NCI-H526 treated with DMSO at 0.1 percent for 48 hours (cell line): ENCODE measurements around the gene PDIA6.

ENCODE experiments used
- DNase-seq: peaks from one replicate; lab custom pipeline; 2025; lab: John Stamatoyannopoulos, UW

The PDIA6 gene

GRCh38 chr2:10812362-10813162 is at the start of gene PDIA6:
Gene PDIA6, minus strand, starts transcription at chr2:10812785. Its CDS starts 89 bp downstream, at chr2:10812696.
- DNase-seq, result peak; percentile 91

- DNase-seq, result no peak
Observed at GRCh38 chr2:10862330-10862729, 49.7 kb upstream of the PDIA6 start.

GRCh38 chr2:10861765-10862164 is 49.2 kb upstream of the PDIA6 start:
- no peak for DNase-seq

- no peak for DNase-seq
Observed at GRCh38 chr2:10860814-10861325, 48.3 kb upstream of the PDIA6 start.

GRCh38 chr2:10860081-10860813 is 47.7 kb upstream of the PDIA6 start:
- no peak for DNase-seq

- DNase-seq, result no peak
Observed at GRCh38 chr2:10859278-10859677, 46.7 kb upstream of the PDIA6 start.

GRCh38 chr2:10848541-10848940 is 36.0 kb upstream of the PDIA6 start:
- no peak for DNase-seq

GRCh38 chr2:10847008-10847407 is 34.4 kb upstream of the PDIA6 start:
- no peak for DNase-seq

GRCh38 chr2:10846110-10846861 is 33.7 kb upstream of the PDIA6 start:
- DNase-seq, result no peak

GRCh38 chr2:10845640-10846039 is 33.1 kb upstream of the PDIA6 start:
- DNase-seq, result no peak

GRCh38 chr2:10844097-10844496 is 31.5 kb upstream of the PDIA6 start:
- DNase-seq, result no peak

- DNase-seq, result no peak
Observed at GRCh38 chr2:10842506-10842905, 29.9 kb upstream of the PDIA6 start.

- DNase-seq, result no peak
Observed at GRCh38 chr2:10841547-10842219, 29.1 kb upstream of the PDIA6 start.

GRCh38 chr2:10839813-10840212 is 27.2 kb upstream of the PDIA6 start:
- no peak for DNase-seq

- DNase-seq, result no peak
Observed at GRCh38 chr2:10838734-10839133, 26.1 kb upstream of the PDIA6 start.

- no peak for DNase-seq
Observed at GRCh38 chr2:10837298-10838266, 25.0 kb upstream of the PDIA6 start.

GRCh38 chr2:10835052-10835970 is 22.7 kb upstream of the PDIA6 start:
- DNase-seq, result peak; percentile 65

GRCh38 chr2:10834068-10834655 is 21.6 kb upstream of the PDIA6 start:
- no peak for DNase-seq

GRCh38 chr2:10833021-10833420 is 20.4 kb upstream of the PDIA6 start:
- DNase-seq, result no peak
